Umbilical cord (tissue), 2 donors: ENCODE measurements around the gene ARHGEF25. TPM values are rescaled to one million over a fixed set of nuclear protein-coding genes. Genes with fewer than 3 reads are reported as not detected.

Source experiments
- DNase-seq: peaks from one replicate; pipeline ENCODE4 v3.0.0-alpha.2; 2015; ENCODE audit warnings: low spot score
- total RNA-seq: library from RNA; depleted of rRNA; stranded (reverse); fragments of >200 nt; gene quantifications from one replicate; pipeline ENCODE4 v1.2.3, GENCODE V29; 2014; ENCODE audit warnings: low replicate concordance; ENCODE audit not compliant: insufficient read depth

ARHGEF25 gene
- total RNA-seq, 1 donor from 2014 or later: 101 TPM

GRCh38 chr12:57621497-57622292 is 10.5 kb downstream of the ARHGEF25 start:
- DNase-seq: peak; percentile 47

DNA sequence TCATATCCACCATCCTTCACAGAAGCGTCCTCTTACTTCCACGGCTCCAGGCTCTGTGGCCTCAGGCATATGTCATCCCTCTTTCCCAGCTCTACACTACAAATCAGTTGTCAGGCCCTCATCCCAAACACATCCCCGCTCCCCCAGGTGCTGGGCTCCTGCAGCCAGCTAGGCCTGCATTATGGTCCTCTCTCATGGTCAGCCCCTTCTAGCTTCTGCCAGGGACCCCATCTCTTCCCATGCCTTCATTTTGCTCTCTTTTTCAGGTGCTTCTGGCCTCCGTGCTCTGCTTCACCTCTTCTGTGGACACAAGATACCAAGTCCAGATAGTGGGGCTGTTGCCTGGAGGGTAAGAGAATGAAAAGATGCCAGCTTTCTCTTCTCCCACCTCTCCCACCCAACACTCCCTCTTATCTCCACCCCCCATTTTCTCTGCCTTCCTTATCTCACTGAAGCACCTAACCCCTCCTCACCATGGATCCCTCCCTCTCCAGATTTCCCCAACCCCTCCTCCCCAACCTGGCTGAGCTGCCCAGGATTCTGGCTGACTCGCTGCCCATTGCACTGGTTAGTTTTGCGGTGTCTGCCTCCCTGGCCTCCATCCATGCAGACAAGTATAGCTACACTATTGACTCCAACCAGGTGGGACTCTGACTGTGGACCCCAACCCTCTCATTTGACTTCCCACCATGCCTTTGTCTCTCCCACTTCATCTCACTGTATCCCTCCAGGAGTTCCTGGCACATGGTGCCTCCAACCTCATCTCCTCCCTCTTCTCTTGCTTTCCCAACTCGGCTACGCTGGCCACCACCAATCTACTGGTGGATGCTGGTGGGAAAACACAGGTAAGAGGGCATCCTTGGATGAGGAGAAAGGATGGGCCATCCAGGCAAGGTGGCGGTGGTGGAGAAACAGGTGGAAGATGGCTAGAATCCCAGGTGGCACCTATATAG is 11.3 kb downstream of the ARHGEF25 start:
- no peak for DNase-seq

- DNase-seq: no peak
These were observed 12.2 kb downstream of the ARHGEF25 start for GRCh38 chr12:57623385-57623784.

- no peak for DNase-seq
These were observed 12.7 kb downstream of the ARHGEF25 start for GRCh38 chr12:57623811-57624390.

DNA sequence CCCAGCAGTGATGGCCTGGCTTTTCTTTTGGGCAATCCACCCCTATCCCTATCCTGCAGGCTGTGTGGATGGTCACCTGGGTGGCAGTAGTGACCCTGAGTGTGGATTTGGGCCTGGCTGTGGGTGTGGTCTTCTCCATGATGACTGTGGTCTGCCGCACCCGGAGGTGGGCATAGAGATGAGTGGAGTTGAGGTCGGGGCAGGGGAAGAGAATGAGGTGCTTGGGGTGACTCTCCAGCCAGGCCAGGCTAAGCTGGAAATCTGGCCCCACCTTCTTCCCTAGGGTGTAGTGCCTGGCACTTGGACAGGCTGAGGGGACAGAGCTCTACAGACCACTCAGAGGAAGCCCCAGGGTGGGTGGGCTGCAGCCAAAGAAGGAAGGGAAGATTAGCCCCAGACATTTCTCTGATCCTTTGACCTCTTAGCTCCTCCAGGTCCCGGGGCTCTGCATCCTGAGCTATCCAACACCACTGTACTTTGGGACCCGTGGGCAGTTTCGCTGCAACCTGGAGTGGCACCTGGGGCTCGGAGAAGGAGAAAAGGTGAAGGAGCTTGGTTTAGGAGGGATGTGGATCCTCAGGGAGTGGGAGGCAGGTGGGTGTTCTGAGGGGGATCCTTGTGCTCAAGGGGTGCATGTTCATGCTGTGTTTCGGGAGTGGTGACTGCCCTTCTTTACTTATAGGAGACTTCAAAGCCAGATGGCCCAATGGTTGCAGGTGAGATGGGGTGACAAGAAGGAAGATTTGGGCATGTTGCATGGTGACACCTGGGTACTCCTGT is 13.4 kb downstream of the ARHGEF25 start:
- no peak for DNase-seq

DNA sequence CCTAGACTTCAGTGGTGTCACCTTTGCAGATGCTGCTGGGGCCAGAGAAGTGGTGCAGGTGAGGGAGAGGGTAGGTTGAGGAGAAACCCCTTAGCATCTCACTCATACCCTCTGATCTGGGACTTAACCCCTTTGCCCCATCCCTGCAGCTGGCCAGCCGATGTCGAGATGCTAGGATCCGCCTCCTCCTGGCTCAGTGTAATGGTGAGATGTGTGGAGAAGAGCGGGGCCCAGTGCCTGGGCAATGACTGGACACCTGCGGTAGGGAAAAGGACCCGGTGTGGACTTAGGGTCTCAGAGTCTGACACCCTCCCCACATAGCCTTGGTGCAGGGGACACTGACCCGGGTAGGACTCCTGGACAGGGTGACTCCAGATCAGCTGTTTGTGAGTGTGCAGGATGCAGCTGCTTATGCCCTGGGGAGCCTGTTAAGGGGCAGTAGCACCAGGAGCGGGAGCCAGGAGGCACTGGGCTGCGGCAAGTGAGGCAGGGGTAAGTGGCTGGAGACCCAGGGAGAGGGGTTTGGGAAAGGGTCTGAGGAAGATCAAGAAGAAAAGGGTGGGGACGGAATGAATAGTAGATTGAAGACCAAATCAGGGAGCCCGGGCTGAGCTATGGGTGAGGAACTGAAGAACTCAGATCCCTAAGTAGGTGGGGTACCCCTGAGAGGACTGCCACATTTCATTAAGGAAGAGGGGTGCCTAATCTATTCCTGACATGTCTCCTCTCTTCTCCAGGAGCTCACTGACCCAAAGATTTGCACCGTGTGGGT is 14.2 kb downstream of the ARHGEF25 start:
- DNase-seq: no peak

DNA sequence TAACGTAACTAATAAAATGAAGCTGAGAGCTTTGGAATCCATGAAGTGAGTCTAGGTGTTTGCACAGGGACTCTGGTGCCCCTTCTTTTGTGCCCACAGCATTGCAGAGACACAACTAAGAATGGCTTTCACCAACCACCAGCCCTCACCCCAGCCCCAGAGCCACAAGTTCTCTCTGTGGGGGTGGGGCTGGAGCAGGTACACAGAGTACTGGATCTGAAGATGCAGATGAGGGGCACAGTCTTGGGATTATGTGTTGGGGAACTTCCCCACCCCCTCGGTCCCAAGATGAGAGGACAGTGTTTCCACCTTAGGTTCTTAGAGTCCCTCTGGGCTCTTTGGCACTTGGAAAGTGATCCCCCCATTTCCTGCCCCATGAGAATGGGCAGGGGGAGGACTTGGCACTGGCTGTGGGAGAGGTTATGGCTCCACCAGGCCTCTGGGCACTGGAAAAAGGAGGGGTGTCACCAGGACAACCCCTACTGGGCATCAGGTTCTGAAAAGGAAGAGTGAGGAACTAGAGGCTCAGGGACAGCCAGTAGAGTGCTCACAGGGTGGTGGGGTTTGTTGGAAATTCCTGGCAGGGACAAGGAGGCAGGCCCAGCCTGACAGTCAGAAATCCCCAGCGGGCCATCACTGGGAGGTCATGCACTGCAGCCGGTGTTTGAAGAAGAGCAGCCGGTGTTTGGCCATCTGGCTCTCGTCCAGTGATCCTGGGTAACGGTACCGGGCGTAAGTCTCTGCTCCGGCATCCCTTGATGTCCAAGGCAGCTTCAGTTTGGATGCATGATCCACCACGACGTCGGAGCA is 15.1 kb downstream of the ARHGEF25 start:
- no peak for DNase-seq

- DNase-seq: no peak
These were observed 15.7 kb downstream of the ARHGEF25 start for GRCh38 chr12:57626921-57627445.

GRCh38 chr12:57627501-57628279 is 16.5 kb downstream of the ARHGEF25 start:
- DNase-seq: no peak

GRCh38 chr12:57628280-57629191 is 17.3 kb downstream of the ARHGEF25 start:
- no peak for DNase-seq

- no peak for DNase-seq
These were observed 18.7 kb downstream of the ARHGEF25 start for GRCh38 chr12:57629897-57630471.

DNA sequence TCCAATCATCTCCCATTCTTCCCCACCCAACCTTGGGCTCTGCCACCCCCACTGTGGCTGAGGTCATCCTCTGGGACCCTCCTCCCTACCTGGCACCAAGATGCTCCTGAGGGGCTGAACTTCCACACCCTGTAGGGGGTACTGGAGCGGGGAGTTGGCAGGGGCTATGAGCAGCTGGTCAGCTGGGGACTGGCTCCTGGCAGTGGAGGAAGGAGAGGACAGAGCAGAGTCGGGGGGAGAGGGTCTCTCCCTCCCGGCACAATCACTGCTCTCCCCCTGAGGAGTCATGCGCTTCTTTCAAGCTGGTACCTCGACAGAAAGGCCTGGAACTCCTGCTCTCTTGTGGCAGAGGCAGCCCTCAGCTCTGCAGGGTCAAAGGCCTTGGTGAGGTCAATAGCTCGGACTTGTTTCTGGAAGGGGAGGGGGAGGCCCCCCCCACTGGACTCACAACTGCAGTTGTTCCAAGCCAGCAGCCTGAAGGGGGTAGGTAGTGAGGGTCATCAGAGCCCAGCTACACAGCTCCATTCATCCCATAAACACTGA is 19.7 kb downstream of the ARHGEF25 start:
- DNase-seq: no peak

DNA sequence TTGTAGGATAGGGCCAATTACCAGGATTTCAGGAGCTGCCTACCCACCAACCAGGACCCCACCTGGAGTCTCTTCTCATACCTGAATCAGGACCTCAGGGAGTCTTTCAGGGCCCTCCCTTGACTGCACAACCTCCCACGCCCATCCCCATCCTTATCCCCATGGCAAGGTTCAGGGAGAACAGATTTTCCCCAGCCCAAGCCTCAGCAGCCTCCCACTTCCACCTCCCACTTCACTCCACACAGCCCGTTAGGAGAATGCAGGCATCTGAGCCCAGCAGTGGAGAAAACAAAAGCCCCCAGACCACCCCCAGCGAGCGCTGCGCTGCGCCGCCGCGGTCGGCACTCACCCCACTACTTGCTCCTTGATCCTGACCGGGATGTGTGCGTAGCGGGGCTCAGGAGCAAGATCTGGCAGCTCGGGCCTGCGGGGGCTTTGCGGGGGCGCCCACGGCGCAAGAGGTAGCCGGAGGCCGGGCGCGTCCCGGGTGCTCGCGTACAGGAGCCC is 20.4 kb downstream of the ARHGEF25 start:
- no peak for DNase-seq

DNA sequence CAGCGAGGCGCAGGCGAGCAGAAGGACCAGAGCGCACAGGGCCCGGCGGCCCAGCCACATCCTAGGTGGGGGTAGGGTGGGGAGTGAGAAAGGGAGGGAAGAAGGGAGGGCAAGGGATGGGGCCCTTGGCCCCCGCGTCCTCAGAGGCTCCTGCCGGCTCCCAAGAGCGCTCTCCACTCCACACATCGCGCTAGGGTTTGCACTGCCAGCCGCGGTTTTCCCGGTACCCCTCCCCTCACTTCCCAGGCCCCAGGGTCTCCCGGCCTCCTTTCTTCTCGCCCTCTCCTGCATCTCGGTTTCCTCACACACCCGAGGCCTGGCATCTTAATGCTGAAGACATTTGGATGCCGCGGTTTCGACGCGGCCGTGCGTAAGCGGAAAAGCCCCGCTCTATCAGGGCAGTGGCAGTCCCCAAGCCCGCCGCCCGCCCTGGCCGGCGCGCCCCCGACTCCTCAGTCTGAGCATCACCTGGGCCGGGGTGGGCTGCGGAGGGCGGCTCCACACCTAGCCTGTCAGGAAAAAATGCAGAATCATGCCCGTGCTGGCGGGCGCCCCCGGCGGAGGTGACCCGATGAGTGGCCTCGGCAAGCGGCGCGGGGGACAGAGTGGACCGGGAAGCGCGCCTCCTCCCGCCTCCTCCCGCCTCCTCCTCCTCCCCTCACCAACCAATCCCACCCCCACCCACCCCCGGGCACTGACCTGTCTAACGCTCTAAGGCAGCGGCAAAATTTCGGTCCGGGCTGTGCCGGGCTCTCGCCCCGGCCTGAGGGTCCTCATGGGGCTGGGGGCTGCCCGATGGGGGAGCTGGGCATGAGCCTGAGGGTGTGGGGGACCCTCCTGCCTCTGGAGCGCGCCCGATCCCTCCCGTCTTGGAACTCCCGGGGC is 21.1 kb downstream of the ARHGEF25 start:
- no peak for DNase-seq

DNA sequence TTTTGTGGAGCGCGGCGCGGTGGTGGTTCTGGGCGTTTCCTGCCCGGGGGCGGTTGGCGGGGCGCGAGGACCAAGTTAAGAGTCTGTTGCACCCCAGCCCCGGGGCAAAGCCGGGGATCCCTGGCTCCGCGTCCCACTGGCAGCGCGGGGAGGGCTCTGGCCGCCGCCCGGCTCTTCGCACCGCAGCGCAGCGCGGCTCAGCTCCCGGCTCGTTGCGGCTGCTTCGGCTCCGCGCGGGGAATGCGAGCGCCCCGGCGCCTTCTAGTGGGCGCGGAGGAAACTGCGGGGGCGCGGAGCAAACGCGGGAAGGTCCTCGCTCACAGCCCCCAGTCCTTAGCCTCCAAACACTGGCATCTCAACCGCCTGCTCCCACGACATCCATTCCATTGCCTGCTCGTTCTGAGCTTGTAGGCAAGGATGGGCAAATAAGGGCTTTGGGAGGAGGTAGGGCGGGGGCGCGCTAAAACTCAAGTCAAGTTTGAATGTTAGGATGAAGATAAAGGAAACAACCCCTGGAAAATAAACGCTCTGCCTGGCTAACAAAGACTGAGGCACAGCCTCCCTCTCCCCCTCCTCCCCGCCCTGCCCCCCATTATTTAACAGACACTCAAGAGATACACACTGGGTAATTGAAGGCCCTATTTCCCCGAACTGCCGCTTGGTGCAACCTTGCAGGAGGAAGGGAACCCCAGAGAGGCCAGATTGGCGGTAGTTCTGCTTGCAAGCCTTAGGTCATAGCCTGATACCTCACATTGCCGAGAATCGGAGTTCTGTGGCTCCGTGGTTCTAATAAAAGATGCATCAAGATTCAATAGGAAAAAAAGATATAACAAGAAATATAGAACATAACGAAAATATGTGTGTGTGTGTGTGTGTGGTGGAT is 22.0 kb downstream of the ARHGEF25 start, which contains the start of gene B4GALNT1:
Gene B4GALNT1 (minus strand): TSS at position 244 of the 883 bp plus-strand sequence. CDS start 1,069 bp downstream, outside the sequence.
- DNase-seq: peak; percentile 53
